IMR-90 (cell line): ENCODE measurements around the gene NR1D2. TPM values are rescaled to one million over a fixed set of nuclear protein-coding genes. Genes with fewer than 3 reads are reported as not detected.

Source experiments
- ATAC-seq: fragments of 200-7000 bp; cut with Tn5 transposase; 2 replicates; pipeline ENCODE4 v1.9.1; 2020; ENCODE audit warnings: low read depth, mild to moderate bottlenecking, moderate library complexity
- BruUV-seq: library from RNA; stranded (reverse); fragments of 400-500 nt; replicated peaks from 2 replicates; lab custom pipeline; 2021; lab: Mats Ljungman, UMichigan
- CTCF ChIA-PET: fragments of 300-600 bp; formaldehyde crosslinking; extraction: SDS; loops from one replicate; lab custom pipeline; 2021; ENCODE audit warnings: antibody characterized with exemption; lab: Yijun Ruan, JAX
- POLR2A ChIA-PET: fragments of 300-600 bp; sonication (Branson Sonifier 250); formaldehyde crosslinking; loops from one replicate; lab custom pipeline; 2022; ENCODE audit warnings: antibody characterized with exemption; ENCODE audit not compliant: unreplicated experiment; lab: Charles Lee
- DNase-seq: peaks from one replicate; pipeline ENCODE4 v3.0.0; 2013
- H2AFZ ChIP-seq: replicated peaks from 2 replicates; pipeline ENCODE3; 2013; ENCODE audit warnings: low read length, mild to moderate bottlenecking; ENCODE audit not compliant: poor library complexity
- H2AK5ac ChIP-seq: 2 replicates; pipeline ENCODE4 v1.6.1; 2013; ENCODE audit warnings: low read depth, low read length, inconsistent platforms
- H2AK9ac ChIP-seq: replicated peaks from 2 replicates; pipeline ENCODE3; 2013; ENCODE audit warnings: mild to moderate bottlenecking, low read depth, low read length, moderate library complexity; ENCODE audit not compliant: poor library complexity
- H2BK120ac ChIP-seq: 2 replicates; pipeline ENCODE4 v1.6.1; 2013; ENCODE audit warnings: low read depth, low read length, inconsistent platforms
- H2BK15ac ChIP-seq: 3 replicates; pipeline ENCODE4 v1.6.1; 2013; ENCODE audit warnings: low read depth, low read length, inconsistent platforms
- H2BK20ac ChIP-seq: 2 replicates; pipeline ENCODE4 v1.6.1; 2013; ENCODE audit warnings: low read depth, mild to moderate bottlenecking, inconsistent platforms, low read length, moderate library complexity
- H2BK5ac ChIP-seq: 2 replicates; pipeline ENCODE4 v1.6.1; 2013; ENCODE audit warnings: mild to moderate bottlenecking, low read depth, low read length, inconsistent platforms; ENCODE audit not compliant: poor library complexity, severe bottlenecking
- H3K14ac ChIP-seq: replicated peaks from 2 replicates; pipeline ENCODE4 v1.6.1; 2013; ENCODE audit warnings: low read depth, low read length, inconsistent platforms
- H3K18ac ChIP-seq: 2 replicates; pipeline ENCODE4 v1.6.1; 2013; ENCODE audit warnings: low read depth, low read length, control low read depth
- H3K23ac ChIP-seq: 2 replicates; pipeline ENCODE4 v1.6.1; 2013; ENCODE audit warnings: low read depth, low read length, inconsistent platforms
- H3K27ac ChIP-seq: 2 replicates; pipeline ENCODE4 v1.5.1; 2013; ENCODE audit warnings: mild to moderate bottlenecking, control low read depth, low read length; ENCODE audit not compliant: insufficient read depth
- H3K27me3 ChIP-seq: 2 replicates; pipeline ENCODE4 v1.6.1; 2013; ENCODE audit warnings: low read length; ENCODE audit not compliant: control insufficient read depth, insufficient read depth
- H3K36me3 ChIP-seq: 2 replicates; pipeline ENCODE4 v1.6.1; 2013; ENCODE audit warnings: low read length, mixed read lengths; ENCODE audit not compliant: control insufficient read depth, insufficient read depth
- H3K4ac ChIP-seq: 2 replicates; pipeline ENCODE4 v1.6.1; 2013; ENCODE audit warnings: low read depth, low read length, inconsistent platforms
- H3K4me1 ChIP-seq: 2 replicates; pipeline ENCODE4 v1.6.1; 2013; ENCODE audit warnings: low read length, mixed read lengths; ENCODE audit not compliant: control insufficient read depth, insufficient read depth
- H3K4me2 ChIP-seq: 2 replicates; pipeline ENCODE4 v1.6.1; 2013; ENCODE audit warnings: low read depth, mild to moderate bottlenecking, control low read depth, low read length, moderate library complexity
- H3K4me3 ChIP-seq: 2 replicates; pipeline ENCODE4 v1.5.1; 2013; ENCODE audit warnings: low read depth, mild to moderate bottlenecking, control low read depth, low read length, moderate library complexity; ENCODE audit not compliant: insufficient read depth
- H3K56ac ChIP-seq: 2 replicates; pipeline ENCODE4 v1.6.1; 2013; ENCODE audit warnings: low read length, inconsistent platforms; ENCODE audit not compliant: insufficient read depth; ENCODE audit errors: extremely low read depth
- H3K79me1 ChIP-seq, 2 experiments: 2 replicates each; pipeline ENCODE4 v1.6.1; 2013; ENCODE audit warnings: low read length in 2 of 2, inconsistent platforms in 1 of 2, low read depth in 1 of 2
- H3K9ac ChIP-seq: 2 replicates; pipeline ENCODE4 v1.6.1; 2013; ENCODE audit warnings: low read depth, low read length, control low read depth
- H3K9me1 ChIP-seq: 2 replicates; pipeline ENCODE4 v1.6.1; 2013; ENCODE audit warnings: low read length, inconsistent platforms; ENCODE audit not compliant: insufficient read depth
- H3K9me3 ChIP-seq: 2 replicates; pipeline ENCODE4 v1.6.1; 2013; ENCODE audit warnings: low read length; ENCODE audit not compliant: control insufficient read depth, insufficient read depth
- H4K20me1 ChIP-seq: 2 replicates; pipeline ENCODE4 v1.6.1; 2013; ENCODE audit warnings: low read length, inconsistent platforms; ENCODE audit not compliant: insufficient read depth
- H4K5ac ChIP-seq: 2 replicates; pipeline ENCODE4 v1.6.1; 2013; ENCODE audit warnings: mild to moderate bottlenecking, low read depth, low read length, control low read depth
- H4K8ac ChIP-seq, 2 experiments: 2 replicates each; pipeline ENCODE4 v1.6.1; 2013; ENCODE audit warnings: low read depth in 2 of 2, low read length in 2 of 2, control low read depth in 1 of 2, inconsistent platforms in 1 of 2
- H4K91ac ChIP-seq: 2 replicates; pipeline ENCODE4 v1.6.1; 2013; ENCODE audit warnings: low read depth, low read length, inconsistent platforms; ENCODE audit not compliant: insufficient read depth
- CEBPB ChIP-seq: IDR thresholded peaks from 2 replicates; pipeline ENCODE4 v1.6.1; 2012; ENCODE audit warnings: low read depth, low read length, improper control_type of control experiment
- CHD1 ChIP-seq: IDR thresholded peaks from 2 replicates; pipeline ENCODE4 v1.6.1; 2012; ENCODE audit warnings: low read depth, low read length, improper control_type of control experiment
- CTCF ChIP-seq: conservative IDR thresholded peaks from 2 replicates; pipeline ENCODE4 v1.5.1; 2012; ENCODE audit warnings: mild to moderate bottlenecking, low read depth, low read length, improper control_type of control experiment
- ELK1 ChIP-seq: fragments of 150-350 bp; IDR thresholded peaks from 2 replicates; pipeline ENCODE4 v1.6.1; 2016; ENCODE audit warnings: low read depth, mild to moderate bottlenecking, low read length, moderate library complexity, borderline replicate concordance
- FOS ChIP-seq: fragments of 150-350 bp; IDR thresholded peaks from 2 replicates; pipeline ENCODE4 v1.6.1; 2016; ENCODE audit warnings: low read depth, low read length
- MAFK ChIP-seq: IDR thresholded peaks from 2 replicates; pipeline ENCODE4 v1.6.1; 2012; ENCODE audit warnings: low read depth, low read length, improper control_type of control experiment
- MXI1 ChIP-seq: IDR thresholded peaks from 2 replicates; pipeline ENCODE4 v1.6.1; 2012; ENCODE audit warnings: low read depth, mild to moderate bottlenecking, low read length, moderate library complexity, borderline replicate concordance
- NFE2L2 ChIP-seq: fragments of 150-350 bp; IDR thresholded peaks from 2 replicates; pipeline ENCODE4 v1.6.1; 2016; ENCODE audit warnings: low read depth, mild to moderate bottlenecking, low read length
- POLR2A ChIP-seq: IDR thresholded peaks from 2 replicates; pipeline ENCODE4 v1.6.1; 2012; ENCODE audit warnings: mild to moderate bottlenecking, low read depth, low read length
- RAD21 ChIP-seq: IDR thresholded peaks from 2 replicates; pipeline ENCODE4 v1.6.1; 2012; ENCODE audit warnings: low read length, improper control_type of control experiment
- RCOR1 ChIP-seq: IDR thresholded peaks from 2 replicates; pipeline ENCODE4 v1.6.1; 2012; ENCODE audit warnings: mild to moderate bottlenecking, low read length, improper control_type of control experiment; ENCODE audit not compliant: insufficient replicate concordance
- RFX5 ChIP-seq: IDR thresholded peaks from 2 replicates; pipeline ENCODE4 v1.8.0; 2012; ENCODE audit warnings: low read depth, mild to moderate bottlenecking, low read length, moderate library complexity
- USF2 ChIP-seq: fragments of 150-350 bp; IDR thresholded peaks from 2 replicates; pipeline ENCODE4 v1.6.1; 2017; ENCODE audit warnings: mild to moderate bottlenecking, antibody characterized with exemption, low read length, low read depth
- WGBS, 2 experiments: methylation state at CpG; one replicate each; pipeline versions ENCODE4 v1.1.5 to v1.1.7; 2013; ENCODE audit warnings: missing lambda C conversion rate in 2 of 2; ENCODE audit not compliant: insufficient read length in 1 of 2; ENCODE audit errors: extremely low coverage in 2 of 2; 5-methylcytosine and 5-hydroxymethylcytosine counted together
- dilution Hi-C: fragments of 300-500 bp; cut with HindIII; formaldehyde crosslinking; loops from one replicate; pipeline ENCODE4 v1.14.3; 2018; ENCODE audit warnings: low sequenced_read_pairs; ENCODE audit not compliant: unreplicated experiment
- in situ Hi-C: fragments of 300-500 bp; cut with MboI; formaldehyde crosslinking; loops from 3 replicates; pipeline ENCODE4 v1.14.3; 2019; ENCODE audit warnings: low sequenced_read_pairs, inconsistent platforms, mixed read lengths
- intact Hi-C: fragments of 100-400 bp; cut with micrococcal nuclease; formaldehyde crosslinking; loops from 2 replicates; pipeline ENCODE4 v1.10.0; 2022
- polyA plus RNA-seq, 3 experiments: library from polyadenylated mRNA; depleted of rRNA; stranded (reverse); fragments of >200 nt; gene quantifications; 2 replicates each; pipeline ENCODE4 v1.2.3, GENCODE V29; 2012; ENCODE audit warnings: low replicate concordance in 1 of 3
- total RNA-seq: library from RNA; depleted of rRNA; stranded (reverse); fragments of >200 nt; gene quantifications from 2 replicates; pipeline ENCODE4 v1.2.3, GENCODE V29; 2012

The NR1D2 gene
- total and polyA plus RNA-seq, 2 of the 4 experiments (the other 2 are of a cell fraction), result 8.1 to 41.0 TPM

- H3K9me3 ChIP-seq, result no peaks in the 10 kb centered on the region
- WGBS, 2 experiments, result 3% methylated on average over 14 of the region's 64 CpGs; no CpG with 5 or more reads in 1 of the 2 experiments
- H3K27me3 ChIP-seq, result no peaks in the 10 kb centered on the region
- no TSS peak for BruUV-seq
- H3K56ac ChIP-seq, result peak within 1 kb of the TSS; percentile 73
- H4K91ac ChIP-seq, result peak within 1 kb of the TSS; percentile 87
- peak within 1 kb of the TSS; percentile 97 for H3K4me2 ChIP-seq
- intact Hi-C loops, result loop anchor here (1.0 to 10.0 kb wide), 2 partner anchors 29 to 768 kb away; no protein-coding TSS in a partner anchor
- H2AK9ac ChIP-seq, result peak within 1 kb of the TSS; percentile 98
- peak within 1 kb of the TSS; percentile 94 for H3K4ac ChIP-seq
- H3K27ac ChIP-seq, result peak within 1 kb of the TSS; percentile 81
- peak within 1 kb of the TSS; percentile 72 for H3K18ac ChIP-seq
- peak within 1 kb of the TSS; percentile 82 for H3K9ac ChIP-seq
- H3K4me3 ChIP-seq, result peak within 1 kb of the TSS; percentile 57
- H3K14ac ChIP-seq, result peak within 1 kb of the TSS; percentile 90
- H2AFZ ChIP-seq, result peak within 1 kb of the TSS; percentile 94
- ChIA-PET CTCF (interaction anchor here (1.1 to 1.6 kb wide), 3 partner anchors 28 to 150 kb away, joined by 3 to 4 read pairs (median 4); no protein-coding TSS in a partner anchor), POLR2A (interaction anchor here (0.6 to 1.2 kb wide), 14 partner anchors 10 to 1538 kb away, joined by 3 to 6 read pairs (median 4); no protein-coding TSS in a partner anchor)
- H2BK15ac ChIP-seq, result no peak within 1 kb of the TSS
- H3K9me1 ChIP-seq, result no peaks in the 10 kb centered on the region; the same call in 1 of the 2 replicates
- H4K20me1 ChIP-seq, result peaks cover 40% of the 10 kb centered on the region
- H4K8ac ChIP-seq, result peak within 1 kb of the TSS; percentile 71
- DNase-seq (peak; percentile 96), ATAC-seq (peak; percentile 95)
- H2BK20ac ChIP-seq, result 0 out of 2 replicates have a peak within 1 kb of the TSS, but pooled peaks have one; percentile 27
- peak within 1 kb of the TSS; percentile 25 for H4K5ac ChIP-seq
- H3K4me1 ChIP-seq, result no peaks in the 10 kb centered on the region
- H3K79me1 ChIP-seq, result peaks cover 22 to 54% of the 10 kb centered on the region in 2 experiments
- H3K23ac ChIP-seq, result peak within 1 kb of the TSS; percentile 97
- in situ Hi-C loops, result no loop called here
- peak within 1 kb of the TSS; percentile 89 for H2AK5ac ChIP-seq
- dilution Hi-C loops, result no loop called here
- H2BK5ac ChIP-seq, result peak within 1 kb of the TSS; percentile 92
- H2BK120ac ChIP-seq, result peak within 1 kb of the TSS; percentile 58; the same call in 1 of the 2 replicates
- H3K36me3 ChIP-seq, result peaks cover 14% of the 10 kb centered on the region
- TF ChIP-seq CTCF, result peak; percentile 27
- no peak for TF ChIP-seq RCOR1
- TF ChIP-seq RFX5, result no peak
- 0 out of 2 replicates have a peak, but pooled peaks have one; percentile 64 for TF ChIP-seq MXI1
- peak; percentile 64; the same call in 1 of the 2 replicates for TF ChIP-seq CHD1
- 0 out of 2 replicates have a peak, but pooled peaks have one; percentile 2 for TF ChIP-seq FOS
- no peak for TF ChIP-seq ELK1
- TF ChIP-seq CEBPB, result no peak
- no peak for TF ChIP-seq RAD21
- TF ChIP-seq USF2, result peak; percentile 28; the same call in 1 of the 2 replicates
- peak; percentile 99 for TF ChIP-seq POLR2A
- TF ChIP-seq NFE2L2, result no peak
- no peak for TF ChIP-seq MAFK
These were observed 28.0 kb upstream of the NR1D2 start, which contains the start of the genes NKIRAS1 and RPL15 for GRCh38 chr3:23916886-23917678. Gene NKIRAS1, minus strand, starts transcription at chr3:23916990. Its CDS starts 6,086 bp downstream, at chr3:23910904. Gene RPL15, plus strand, starts transcription at chr3:23917132. Its CDS starts 728 bp downstream, at chr3:23917860.
